HepG2 (cell line): ENCODE results near the gene TMC2. TPM values are rescaled to one million over a fixed set of nuclear protein-coding genes. Genes with fewer than 3 reads are reported as not detected.

Experiments
- ATAC-seq: fragments of 200-7000 bp; cut with Tn5 transposase; 3 replicates; pipeline ENCODE4 v1.9.1; 2020; ENCODE audit warnings: mild to moderate bottlenecking, moderate library complexity
- BruUV-seq: library from RNA; stranded (reverse); fragments of 400-500 nt; replicated peaks from 2 replicates; lab custom pipeline; 2021; lab: Mats Ljungman, UMichigan
- CTCF ChIA-PET: fragments of 300-600 bp; formaldehyde crosslinking; extraction: SDS; loops from one replicate; lab custom pipeline; 2021; ENCODE audit warnings: low total read pairs, inconsistent platforms, low intra/inter-chr PET ratio; lab: Yijun Ruan, JAX
- POLR2A ChIA-PET: fragments of 350-600 bp; sonication (Branson Sonifier 250); formaldehyde crosslinking; loops from one replicate; lab custom pipeline; 2020; ENCODE audit warnings: antibody characterized with exemption, inconsistent platforms; lab: Yijun Ruan, JAX
- DNase-seq: peaks from one replicate; pipeline ENCODE4 v3.0.0-alpha.2; 2015; ENCODE audit warnings: low spot score
- FAIRE-seq: peaks from 3 replicates; lab custom pipeline; 2011; peaks lifted over from hg19 to GRCh38; lab: Jason Lieb, UNC
- H2AFZ ChIP-seq: one replicate; pipeline ENCODE4 v1.6.1; 2011; ENCODE audit warnings: low read length, inconsistent platforms
- H3K27ac ChIP-seq: fragments of 300-600 bp; 3 replicates; pipeline ENCODE4 v1.8.0; 2011; ENCODE audit warnings: mixed run types, mild to moderate bottlenecking, mixed read lengths, low read length, inconsistent platforms; ENCODE audit not compliant: insufficient read depth; ENCODE audit errors: extremely low read length
- H3K27me3 ChIP-seq, 2 experiments: fragments of 200-600 bp in 1 of 2; 2 replicates in 1 of 2; 3 replicates in 1 of 2; pipeline versions ENCODE4 v1.6.0 to v1.8.0; 2011; ENCODE audit warnings: low read length in 2 of 2, mild to moderate bottlenecking in 2 of 2, moderate library complexity in 2 of 2, inconsistent platforms in 1 of 2; ENCODE audit not compliant: insufficient read depth in 2 of 2, control insufficient read depth in 1 of 2
- H3K36me3 ChIP-seq, 2 experiments: fragments of 200-600 bp in 1 of 2; replicated peaks in 1 of 2; 2 replicates in 1 of 2; 3 replicates in 1 of 2; pipeline versions ENCODE4 v1.5.1 to v1.8.0; 2011; ENCODE audit warnings: low read length in 2 of 2, inconsistent platforms in 1 of 2; ENCODE audit not compliant: insufficient read depth in 2 of 2, control insufficient read depth in 1 of 2
- H3K4me1 ChIP-seq: 2 replicates; pipeline ENCODE4 v1.5.1; 2012; ENCODE audit warnings: low read length, inconsistent platforms; ENCODE audit not compliant: insufficient read depth
- H3K4me2 ChIP-seq: 2 replicates; pipeline ENCODE4 v1.6.0; 2011; ENCODE audit warnings: low read depth, low read length, inconsistent platforms
- H3K4me3 ChIP-seq, 3 experiments: fragments of 200-600 bp in 1 of 3; sonication (generic), shearing (Covaris generic) in 1 of 3; replicated peaks in 1 of 3; 2 replicates each; pipeline ENCODE4 v1.5.1; 2011 to 2016; ENCODE audit warnings: low read length in 3 of 3, inconsistent platforms in 2 of 3, low read depth in 2 of 3, mild to moderate bottlenecking in 2 of 3, control low read depth in 1 of 3, mixed read lengths in 1 of 3; ENCODE audit not compliant: insufficient read depth in 1 of 3
- H3K79me2 ChIP-seq: one replicate; pipeline ENCODE4 v1.6.1; 2011; ENCODE audit warnings: low read length, inconsistent platforms; ENCODE audit not compliant: insufficient read depth
- H3K9ac ChIP-seq: 2 replicates; pipeline ENCODE4 v1.6.0; 2011; ENCODE audit warnings: mild to moderate bottlenecking, low read depth, low read length, inconsistent platforms; ENCODE audit not compliant: insufficient read depth
- H3K9me3 ChIP-seq: 2 replicates; pipeline ENCODE4 v1.5.1; 2012; ENCODE audit warnings: mild to moderate bottlenecking, low read length
- H4K20me1 ChIP-seq: 2 replicates; pipeline ENCODE4 v1.6.0; 2011; ENCODE audit warnings: inconsistent platforms, mild to moderate bottlenecking, low read length, moderate library complexity; ENCODE audit not compliant: insufficient read depth
- ASH2L ChIP-seq: fragments of 300-600, 200-600 bp; sonication (generic); IDR thresholded peaks from 2 replicates; pipeline ENCODE4 v1.7.0; 2017; ENCODE audit warnings: low read depth, mild to moderate bottlenecking, moderate library complexity, mixed read lengths, low read length; ENCODE audit not compliant: insufficient read length
- DMAP1 ChIP-seq: IDR thresholded peaks from 2 replicates; pipeline ENCODE4 v1.6.1; 2016
- FOXJ3 ChIP-seq: sonication (generic); formaldehyde crosslinking; IDR thresholded peaks from 2 replicates; pipeline ENCODE4 v1.4.0; 2020; ENCODE audit warnings: missing genetic modification reagents, mild to moderate bottlenecking, borderline replicate concordance
- LCORL ChIP-seq, 2 experiments: fragments of 450-650 bp in 1 of 2; sonication (generic) in 1 of 2; formaldehyde crosslinking in 1 of 2; IDR thresholded peaks; 2 replicates each; pipeline versions ENCODE4 v1.5.0 to v1.6.1; 2017 to 2020; ENCODE audit warnings: antibody characterized with exemption in 1 of 2, missing genetic modification reagents in 1 of 2
- NFIC ChIP-seq: IDR thresholded peaks from 2 replicates; pipeline ENCODE4 v1.6.1; 2012; ENCODE audit warnings: mild to moderate bottlenecking, low read length, inconsistent platforms
- NR2F2 ChIP-seq: IDR thresholded peaks from 2 replicates; pipeline ENCODE4 v1.6.1; 2012; ENCODE audit warnings: low read depth, inconsistent platforms, borderline replicate concordance
- PCBP2 ChIP-seq: fragments of 200-400 bp; formaldehyde crosslinking; optimal IDR thresholded peaks from 2 replicates; pipeline ENCODE3; 2018; ENCODE audit warnings: low read length, low read depth; ENCODE audit not compliant: poor library complexity, severe bottlenecking
- PITX1 ChIP-seq: sonication (generic); formaldehyde crosslinking; IDR thresholded peaks from 2 replicates; pipeline ENCODE4 v1.5.1; 2020; ENCODE audit warnings: mild to moderate bottlenecking, missing genetic modification reagents
- U2AF2 ChIP-seq: fragments of 200-400 bp; formaldehyde crosslinking; IDR thresholded peaks from 2 replicates; pipeline ENCODE4 v1.6.1; 2017; ENCODE audit warnings: low read depth, mild to moderate bottlenecking, low read length
- WIZ ChIP-seq: sonication (generic); formaldehyde crosslinking; IDR thresholded peaks from 2 replicates; pipeline ENCODE4 v1.5.1; 2020; ENCODE audit warnings: mild to moderate bottlenecking, missing genetic modification reagents
- ZFX ChIP-seq: sonication (generic); formaldehyde crosslinking; IDR thresholded peaks from 2 replicates; pipeline ENCODE4 v1.4.0; 2020; ENCODE audit warnings: mild to moderate bottlenecking, low read depth, missing genetic modification reagents, moderate library complexity
- ZNF432 ChIP-seq: sonication (generic); formaldehyde crosslinking; IDR thresholded peaks from 2 replicates; pipeline ENCODE4 v1.5.0; 2020; ENCODE audit warnings: missing genetic modification reagents, mild to moderate bottlenecking, borderline replicate concordance
- ZNF441 ChIP-seq: sonication (generic); formaldehyde crosslinking; IDR thresholded peaks from 2 replicates; pipeline ENCODE4 v1.7.0; 2021; ENCODE audit warnings: missing genetic modification reagents, borderline replicate concordance
- ZNF550 ChIP-seq: sonication (generic); formaldehyde crosslinking; IDR thresholded peaks from 2 replicates; pipeline ENCODE4 v1.4.0; 2020; ENCODE audit warnings: mild to moderate bottlenecking, missing genetic modification reagents, borderline replicate concordance
- ZSCAN12 ChIP-seq: sonication (generic); formaldehyde crosslinking; IDR thresholded peaks from 2 replicates; pipeline ENCODE4 v1.9.0; 2021; ENCODE audit warnings: mild to moderate bottlenecking, missing genetic modification reagents
- WGBS: methylation state at CpG from one replicate; pipeline ENCODE4 v1.1.6; 2017; ENCODE audit warnings: low lambda C conversion rate; 5-methylcytosine and 5-hydroxymethylcytosine counted together
- in situ Hi-C: cut with HindIII; loops from 2 replicates; pipeline ENCODE4 v1.10.0; 2017; ENCODE audit warnings: low pct_unique_long_range_greater_than_20kb; ENCODE audit not compliant: extremely low pct_ligation_motif_present
- intact Hi-C: fragments of 100-400 bp; cut with micrococcal nuclease; formaldehyde crosslinking; loops from one replicate; pipeline ENCODE4 v1.10.0; 2022; ENCODE audit not compliant: unreplicated experiment
- polyA plus RNA-seq, 8 experiments: library from polyadenylated mRNA; depleted of rRNA in 3 of 8; stranded (reverse) in 7 of 8; unstranded in 1 of 8; fragments of >200 nt; fragmentation: Illumina TruSeq in 4 of 8; extraction: Trizol in 4 of 8; gene quantifications; 2 replicates each; pipeline versions ENCODE4 v1.2.1 to v1.2.3, GENCODE V29; 2011 to 2016; ENCODE audit warnings: low read depth in 4 of 8, missing spikeins in 1 of 8, mixed read lengths in 1 of 8; ENCODE audit not compliant: insufficient read depth in 1 of 8
- total RNA-seq, 5 experiments: library from RNA; depleted of rRNA; stranded (reverse); fragments of >200 nt; fragmentation: Illumina TruSeq; extraction: Trizol; gene quantifications; 2 replicates each; pipeline ENCODE4 v1.2.3, GENCODE V29; 2016; ENCODE audit warnings: low read depth in 1 of 5
- TF ChIP-seq, protein P1 (sequence below): sonication (generic); formaldehyde crosslinking; IDR thresholded peaks from 2 replicates; pipeline ENCODE4 v1.9.0; 2021; ENCODE audit warnings: missing genetic modification reagents, mild to moderate bottlenecking, borderline replicate concordance
- TF ChIP-seq, protein P2 (sequence below): sonication (generic); formaldehyde crosslinking; IDR thresholded peaks from 2 replicates; pipeline ENCODE4 v1.5.1; 2020; ENCODE audit warnings: missing genetic modification reagents, mild to moderate bottlenecking, borderline replicate concordance
- TF ChIP-seq, protein P3 (sequence below): sonication (generic); formaldehyde crosslinking; IDR thresholded peaks from 2 replicates; pipeline ENCODE4 v1.4.0; 2020; ENCODE audit warnings: missing genetic modification reagents, borderline replicate concordance

The TMC2 gene
- total and polyA plus RNA-seq, 2 of the 13 experiments (the other 11 are each of a cell fraction or from before 2014, with no cell fraction given), result not detected

DNA sequence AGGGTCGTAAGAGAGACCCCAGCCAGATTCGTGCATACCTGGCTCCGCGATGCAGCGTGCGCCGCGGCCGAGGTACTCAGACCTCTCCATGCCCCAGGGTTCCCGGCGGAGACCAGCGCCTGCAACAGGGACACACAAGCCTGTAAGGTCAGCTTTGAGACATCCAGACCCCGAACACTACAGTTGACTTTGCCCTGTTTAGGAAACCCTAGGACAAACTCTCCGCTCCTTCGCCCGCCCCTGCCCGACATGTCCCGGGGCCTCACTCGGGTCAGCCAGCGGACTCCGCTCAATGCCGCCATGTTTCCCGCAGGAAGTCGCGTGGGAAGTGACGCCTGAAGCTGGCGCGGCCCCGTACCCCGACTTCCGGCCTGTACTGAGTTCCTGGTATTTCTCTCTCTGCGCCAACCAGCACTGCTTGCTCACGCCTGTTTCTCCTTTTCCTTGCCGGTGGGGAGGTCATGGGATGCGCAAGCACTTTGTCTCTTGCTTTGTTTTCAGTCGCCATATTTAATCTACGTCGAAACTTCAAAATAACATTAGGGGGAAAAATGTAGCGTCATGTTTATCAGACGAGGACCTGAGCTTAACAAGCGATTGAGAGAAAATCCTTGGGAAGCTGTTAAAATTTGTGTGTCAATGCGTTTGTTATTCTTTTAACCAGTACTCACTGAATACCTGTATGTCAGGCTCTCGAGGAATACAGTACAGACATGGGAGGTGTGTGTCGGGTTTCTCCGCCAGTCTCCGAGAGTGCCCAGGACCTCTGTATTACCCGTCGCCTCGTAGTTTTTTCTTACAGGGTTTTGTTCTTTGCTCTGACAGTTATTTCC, 127.7 kb downstream of the TMC2 start, which contains the start of gene IDH3B:
IDH3B (minus strand) TSS at position 330 of the 833 bp plus-strand sequence; CDS start at position 302, 28 bp downstream.
- TSS peak; percentile 100 for BruUV-seq
- H4K20me1 ChIP-seq, result peaks cover 2% of the 10 kb centered on the region; the same call in 1 of the 2 replicates
- H3K9ac ChIP-seq, result peak within 1 kb of the TSS; percentile 94
- peak within 1 kb of the TSS; percentile 65 for H2AFZ ChIP-seq
- H3K4me2 ChIP-seq, result peak within 1 kb of the TSS; percentile 88
- H3K9me3 ChIP-seq, result no peaks in the 10 kb centered on the region
- peaks cover 13% of the 10 kb centered on the region for H3K79me2 ChIP-seq
- H3K4me1 ChIP-seq, result peaks cover 28% of the 10 kb centered on the region
- 13% methylated on average over 46 of the region's 49 CpGs for WGBS
- intact Hi-C loops, result no loop called here
- ChIA-PET POLR2A (interaction anchor here (0.6 to 4.3 kb wide), 10 partner anchors 9 to 668 kb away, joined by 3 to 151 read pairs (median 3); partner anchors contain the start of genes MRPS26, NOP56 and SNRPB), CTCF (no interaction called here)
- H3K4me3 ChIP-seq, result peak within 1 kb of the TSS; percentile 92 to 99 (median 92)
- FAIRE-seq (peak; percentile 86), ATAC-seq (peak; percentile 82), DNase-seq (peak; percentile 96)
- peaks cover 17 to 31% of the 10 kb centered on the region in 2 experiments for H3K36me3 ChIP-seq
- in situ Hi-C loops, result no loop called here
- H3K27me3 ChIP-seq, result peaks cover 0 to 14% of the 10 kb centered on the region in 2 experiments; a peak in 3 of 5 replicates
- peak within 1 kb of the TSS; percentile 87 for H3K27ac ChIP-seq
- TF ChIP-seq, protein P1, sequence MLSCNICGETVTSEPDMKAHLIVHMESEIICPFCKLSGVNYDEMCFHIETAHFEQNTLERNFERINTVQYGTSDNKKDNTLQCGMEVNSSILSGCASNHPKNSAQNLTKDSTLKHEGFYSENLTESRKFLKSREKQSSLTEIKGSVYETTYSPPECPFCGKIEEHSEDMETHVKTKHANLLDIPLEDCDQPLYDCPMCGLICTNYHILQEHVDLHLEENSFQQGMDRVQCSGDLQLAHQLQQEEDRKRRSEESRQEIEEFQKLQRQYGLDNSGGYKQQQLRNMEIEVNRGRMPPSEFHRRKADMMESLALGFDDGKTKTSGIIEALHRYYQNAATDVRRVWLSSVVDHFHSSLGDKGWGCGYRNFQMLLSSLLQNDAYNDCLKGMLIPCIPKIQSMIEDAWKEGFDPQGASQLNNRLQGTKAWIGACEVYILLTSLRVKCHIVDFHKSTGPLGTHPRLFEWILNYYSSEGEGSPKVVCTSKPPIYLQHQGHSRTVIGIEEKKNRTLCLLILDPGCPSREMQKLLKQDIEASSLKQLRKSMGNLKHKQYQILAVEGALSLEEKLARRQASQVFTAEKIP (CRISPR knock-in tag), result no peak
- TF ChIP-seq U2AF2 (no peak), ZNF441 (CRISPR knock-in tag) (peak; percentile 90; the same call in 1 of the 2 replicates), ZNF432 (CRISPR knock-in tag) (no peak), ZNF550 (CRISPR knock-in tag) (peak; percentile 92; the same call in 1 of the 2 replicates), NFIC (no peak), ASH2L (peak; percentile 96), ZSCAN12 (CRISPR knock-in tag) (peak; percentile 80), NR2F2 (peak; percentile 9; the same call in 1 of the 2 replicates), WIZ (CRISPR knock-in tag) (peak; percentile 96), PCBP2 (no peak), DMAP1 (CRISPR knock-in tag) (peak; percentile 88), ZFX (peak; percentile 94), FOXJ3 (CRISPR knock-in tag) (peak; percentile 88; the same call in 1 of the 2 replicates), LCORL (IDR thresholded peaks at IDR 0.05) (peak; percentile 96), LCORL (CRISPR knock-in tag; IDR thresholded peaks at IDR 0.05) (peak; percentile 40; the same call in 1 of the 2 replicates), PITX1 (CRISPR knock-in tag) (peak; percentile 75)
- TF ChIP-seq, protein P2, sequence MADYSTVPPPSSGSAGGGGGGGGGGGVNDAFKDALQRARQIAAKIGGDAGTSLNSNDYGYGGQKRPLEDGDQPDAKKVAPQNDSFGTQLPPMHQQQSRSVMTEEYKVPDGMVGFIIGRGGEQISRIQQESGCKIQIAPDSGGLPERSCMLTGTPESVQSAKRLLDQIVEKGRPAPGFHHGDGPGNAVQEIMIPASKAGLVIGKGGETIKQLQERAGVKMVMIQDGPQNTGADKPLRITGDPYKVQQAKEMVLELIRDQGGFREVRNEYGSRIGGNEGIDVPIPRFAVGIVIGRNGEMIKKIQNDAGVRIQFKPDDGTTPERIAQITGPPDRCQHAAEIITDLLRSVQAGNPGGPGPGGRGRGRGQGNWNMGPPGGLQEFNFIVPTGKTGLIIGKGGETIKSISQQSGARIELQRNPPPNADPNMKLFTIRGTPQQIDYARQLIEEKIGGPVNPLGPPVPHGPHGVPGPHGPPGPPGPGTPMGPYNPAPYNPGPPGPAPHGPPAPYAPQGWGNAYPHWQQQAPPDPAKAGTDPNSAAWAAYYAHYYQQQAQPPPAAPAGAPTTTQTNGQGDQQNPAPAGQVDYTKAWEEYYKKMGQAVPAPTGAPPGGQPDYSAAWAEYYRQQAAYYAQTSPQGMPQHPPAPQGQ (CRISPR knock-in tag), result no peak; the same call in 1 of the 2 replicates
- TF ChIP-seq, protein P3, sequence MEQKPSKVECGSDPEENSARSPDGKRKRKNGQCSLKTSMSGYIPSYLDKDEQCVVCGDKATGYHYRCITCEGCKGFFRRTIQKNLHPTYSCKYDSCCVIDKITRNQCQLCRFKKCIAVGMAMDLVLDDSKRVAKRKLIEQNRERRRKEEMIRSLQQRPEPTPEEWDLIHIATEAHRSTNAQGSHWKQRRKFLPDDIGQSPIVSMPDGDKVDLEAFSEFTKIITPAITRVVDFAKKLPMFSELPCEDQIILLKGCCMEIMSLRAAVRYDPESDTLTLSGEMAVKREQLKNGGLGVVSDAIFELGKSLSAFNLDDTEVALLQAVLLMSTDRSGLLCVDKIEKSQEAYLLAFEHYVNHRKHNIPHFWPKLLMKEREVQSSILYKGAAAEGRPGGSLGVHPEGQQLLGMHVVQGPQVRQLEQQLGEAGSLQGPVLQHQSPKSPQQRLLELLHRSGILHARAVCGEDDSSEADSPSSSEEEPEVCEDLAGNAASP (CRISPR knock-in tag), result peak; percentile 86
